ENCODE results near the gene RBM38.

RBM38 gene

GRCh38 chr20:57391439-57392301 lies 474 bp downstream of the RBM38 start:
- peak; percentile 78 for DNase-seq (ENCODE audit: low spot score)

DNA sequence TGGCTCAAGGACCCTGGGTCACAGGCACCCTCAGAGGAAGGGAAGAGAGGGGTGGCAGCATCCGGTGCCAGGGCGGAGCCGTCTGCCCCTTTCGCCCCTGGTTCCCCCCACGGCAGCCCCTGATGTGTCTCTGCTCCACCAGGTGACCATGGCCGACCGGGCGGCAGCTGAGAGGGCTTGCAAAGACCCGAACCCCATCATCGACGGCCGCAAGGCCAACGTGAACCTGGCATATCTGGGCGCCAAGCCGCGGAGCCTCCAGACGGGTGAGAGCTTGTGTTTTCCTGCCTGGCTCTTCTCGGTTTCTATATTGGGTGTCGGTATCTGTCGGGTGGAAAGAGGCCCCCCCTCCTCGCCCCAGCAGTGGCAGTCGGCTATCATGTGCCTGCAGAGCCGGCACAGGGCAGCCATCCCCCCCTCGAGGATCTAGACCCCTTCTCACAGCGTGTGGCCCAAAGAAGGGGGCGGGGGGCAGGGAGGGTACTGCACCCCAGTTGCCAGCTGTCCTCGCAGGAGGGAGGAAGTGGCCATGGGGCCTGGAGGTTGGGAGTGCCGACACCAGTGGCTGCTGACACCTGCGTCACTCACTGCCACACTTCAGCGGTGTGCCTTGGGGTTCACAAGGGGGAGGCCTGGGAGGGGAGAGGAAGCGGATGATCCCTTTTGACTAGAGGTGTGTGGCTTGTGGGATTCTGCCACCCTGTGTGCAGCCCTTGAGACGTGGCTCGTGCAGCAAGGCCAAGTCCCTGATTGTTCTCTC lies 1.5 kb downstream of the RBM38 start:
- no peak for DNase-seq (ENCODE audit: low spot score)

DNA sequence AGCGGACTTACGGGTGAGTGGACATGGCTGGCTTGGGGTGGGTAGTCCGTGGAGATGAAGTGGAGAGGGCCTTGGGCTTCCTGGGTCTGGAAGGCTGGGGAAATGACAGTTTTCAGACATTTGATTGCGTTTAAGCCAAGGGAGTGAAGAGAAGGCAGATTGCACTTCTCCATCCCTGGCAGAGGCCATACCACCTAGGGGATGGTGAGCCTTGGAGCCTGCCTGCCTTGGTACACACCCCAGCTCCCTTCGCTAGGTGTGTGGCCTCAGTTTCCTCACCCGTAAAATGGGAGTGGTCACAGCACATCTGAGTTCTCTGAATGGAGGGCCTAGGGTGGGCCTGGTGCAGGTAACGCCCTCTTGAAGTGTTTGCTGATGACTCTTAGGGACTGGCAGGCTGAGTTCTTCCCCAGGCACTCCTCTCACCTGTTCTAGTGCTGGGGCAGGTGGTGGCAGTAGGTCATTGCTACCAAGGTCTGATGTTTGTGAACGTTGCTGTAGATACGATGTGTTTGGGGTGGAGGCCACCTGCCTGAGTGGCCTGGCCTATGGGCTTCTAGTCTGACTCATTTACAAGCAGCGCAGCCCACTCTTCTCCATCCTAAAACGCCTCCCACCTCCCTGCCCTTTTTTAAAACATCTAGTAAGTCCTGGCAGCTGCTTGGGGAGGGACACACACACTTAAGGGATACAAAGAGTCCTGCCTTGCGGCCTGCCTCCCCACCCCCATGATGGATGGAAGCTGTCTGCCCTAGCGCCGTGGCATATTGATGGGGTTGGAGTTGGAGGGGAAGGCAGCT lies 2.3 kb downstream of the RBM38 start:
- DNase-seq (ENCODE audit: low spot score) = no peak

GRCh38 chr20:57394121-57395082 lies 3.2 kb downstream of the RBM38 start:
- no peak for DNase-seq (ENCODE audit: low spot score)

DNA sequence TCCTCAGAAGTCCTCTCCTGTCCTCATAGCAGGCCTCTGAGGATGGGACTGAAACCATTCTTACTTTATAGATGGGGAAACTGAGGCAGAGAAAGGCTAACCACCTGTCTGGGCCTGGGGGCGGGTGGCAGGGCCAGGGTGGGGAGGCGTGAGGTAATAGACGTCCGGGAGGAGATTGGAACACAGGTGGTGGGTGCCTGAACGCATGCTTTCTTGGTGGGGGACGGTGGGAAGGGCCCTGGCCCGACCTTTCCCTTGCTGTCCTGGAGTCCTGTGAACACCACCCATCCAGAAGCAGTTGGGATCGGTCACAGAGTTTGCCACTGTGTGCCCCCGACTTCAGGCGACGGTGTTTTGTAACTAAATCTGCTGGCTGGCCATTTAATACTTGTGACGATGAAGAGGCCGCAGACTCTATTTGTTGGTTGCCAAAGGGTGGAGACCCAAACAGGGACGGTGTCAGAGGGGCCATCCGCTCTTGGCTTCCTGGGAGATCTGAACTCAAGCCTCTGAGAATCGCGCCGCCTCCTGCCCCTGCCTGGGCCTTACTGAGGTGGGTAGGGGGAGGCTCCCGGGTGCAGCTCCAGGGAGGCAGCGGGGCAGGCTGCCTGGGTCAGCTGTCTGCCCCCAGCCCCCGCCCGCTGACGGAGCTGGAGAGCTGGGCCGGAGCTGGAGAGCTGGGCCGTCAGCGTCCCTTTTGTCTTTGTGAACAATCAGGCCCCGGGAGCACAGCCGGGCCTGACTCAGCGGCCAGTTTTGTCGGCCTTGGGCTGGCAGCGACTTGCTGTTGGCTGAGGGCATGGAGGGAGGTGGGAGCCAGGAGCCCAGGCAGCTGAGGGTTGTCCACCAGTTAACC lies 4.1 kb downstream of the RBM38 start:
- no peak for DNase-seq (ENCODE audit: low spot score)

GRCh38 chr20:57396212-57396983 lies 5.2 kb downstream of the RBM38 start:
- no peak for DNase-seq (ENCODE audit: low spot score)

- DNase-seq (ENCODE audit: low spot score) = no peak
Observed at GRCh38 chr20:57396984-57397692, 5.9 kb downstream of the RBM38 start.

DNA sequence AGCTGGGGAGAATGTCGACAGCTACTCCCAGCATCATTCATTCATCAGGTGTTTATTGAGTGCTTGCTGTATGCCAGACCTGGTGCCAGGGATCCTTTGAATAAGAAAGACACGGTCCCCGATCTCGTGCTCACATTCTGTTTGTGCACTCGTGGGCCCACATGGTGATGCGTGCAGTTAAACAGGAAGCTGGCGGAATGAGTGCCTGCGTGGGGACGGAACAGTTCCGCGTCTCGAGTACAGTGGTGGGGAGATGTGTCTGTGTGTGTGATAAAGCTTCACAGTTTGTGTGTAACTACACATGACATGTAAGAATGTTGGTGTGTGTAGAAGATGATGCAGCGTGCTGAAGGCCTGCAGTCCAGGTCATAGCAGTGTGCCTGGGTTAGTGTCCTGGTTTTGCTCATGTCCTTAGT lies 6.5 kb downstream of the RBM38 start:
- no peak for DNase-seq (ENCODE audit: low spot score)

DNA sequence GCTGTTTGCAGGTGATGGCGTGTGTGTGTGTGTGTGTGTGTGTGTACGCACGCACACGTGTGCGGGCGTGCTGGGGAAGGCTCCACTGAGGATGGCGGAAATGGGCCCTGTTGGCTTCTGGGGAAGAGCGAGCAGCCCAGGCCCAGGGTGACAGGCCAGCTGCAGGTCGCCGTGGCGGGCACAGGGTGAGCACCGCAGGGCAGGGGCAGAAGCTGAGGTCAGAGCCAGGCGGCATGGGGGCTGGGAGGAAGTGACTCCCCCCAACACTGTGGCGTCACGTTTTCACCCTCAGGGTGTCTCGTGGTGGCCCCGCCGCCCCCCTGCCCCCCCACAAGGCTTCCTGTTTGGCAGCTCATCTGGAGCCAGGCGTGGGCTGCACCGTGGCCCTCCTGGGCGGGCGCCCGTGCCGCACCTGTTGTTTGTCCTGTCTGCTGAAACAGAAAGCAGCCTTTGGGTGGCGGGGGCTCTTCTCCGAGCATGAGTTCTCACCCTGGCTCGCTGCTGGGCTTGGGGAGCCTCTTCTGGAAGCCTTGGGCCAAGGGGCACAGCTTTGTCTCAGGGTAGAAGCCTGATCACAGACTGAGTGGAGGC lies 7.1 kb downstream of the RBM38 start:
- DNase-seq (ENCODE audit: low spot score) = no peak

- DNase-seq (ENCODE audit: low spot score) = no peak
Observed at GRCh38 chr20:57398901-57399535, 7.8 kb downstream of the RBM38 start.

- DNase-seq (ENCODE audit: low spot score) = no peak
Observed at GRCh38 chr20:57399587-57400155, 8.5 kb downstream of the RBM38 start.

DNA sequence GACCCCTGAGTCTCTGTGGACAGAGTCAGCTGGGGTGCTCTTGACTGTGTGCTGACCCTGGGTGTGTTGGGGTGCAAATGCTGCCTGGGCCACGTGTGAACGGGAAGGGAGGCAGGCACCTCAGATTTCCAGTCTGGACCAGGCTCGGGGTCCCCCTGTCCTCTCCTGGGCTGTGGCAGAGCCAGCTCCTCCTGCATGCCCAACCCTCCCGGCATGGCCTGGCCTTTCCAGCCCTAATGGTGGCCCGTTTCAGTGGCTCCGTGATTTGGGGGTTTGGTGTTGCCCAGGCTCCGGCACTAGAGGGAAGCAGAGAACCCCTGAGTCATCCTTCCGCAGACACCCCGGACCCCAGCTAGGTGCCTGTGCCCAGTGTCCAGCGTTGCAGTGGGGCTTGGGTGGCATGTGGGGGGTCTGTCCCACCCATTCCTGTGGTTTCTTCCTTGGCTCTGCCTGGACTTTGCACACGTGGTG lies 9.1 kb downstream of the RBM38 start:
- no peak for DNase-seq (ENCODE audit: low spot score)

DNA sequence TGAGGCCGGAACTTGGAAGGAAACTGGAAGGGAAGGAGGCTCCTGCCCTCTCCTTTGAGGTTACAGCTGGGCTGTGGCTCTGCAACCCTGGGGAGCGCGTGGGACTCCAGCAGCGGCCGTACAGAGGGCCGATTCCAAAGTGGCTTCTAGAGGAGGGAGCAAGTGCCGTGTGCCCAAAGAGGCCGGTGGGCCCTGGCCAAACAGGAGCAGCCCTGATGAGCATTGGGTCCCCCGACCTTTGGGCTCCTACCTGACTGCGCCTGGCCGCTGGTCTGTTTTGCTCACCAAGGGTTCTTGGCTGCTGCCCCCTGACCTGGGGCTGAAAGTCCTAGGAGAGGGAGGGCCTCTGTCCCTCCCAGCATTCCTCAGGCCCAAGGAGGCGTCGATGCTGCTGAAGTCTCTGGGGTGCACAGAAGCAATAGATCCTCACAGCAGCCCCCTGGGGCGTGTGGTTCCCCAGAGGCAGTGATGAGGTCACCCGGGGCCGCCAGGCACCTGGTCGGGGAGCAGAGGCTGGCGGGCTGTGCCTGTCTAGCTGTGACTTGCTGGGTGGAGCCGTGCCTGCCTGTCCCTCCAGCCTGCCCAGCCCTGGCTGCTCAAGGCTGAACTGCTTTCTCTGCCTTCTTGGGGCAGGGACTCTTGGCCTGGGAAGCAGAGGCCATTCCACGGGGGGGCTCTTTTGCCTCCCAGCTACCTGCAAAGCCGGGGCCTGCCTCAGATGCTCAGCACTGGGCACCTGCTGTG lies 9.8 kb downstream of the RBM38 start:
- no peak for DNase-seq (ENCODE audit: low spot score)

- DNase-seq (ENCODE audit: low spot score) = no peak
Observed at GRCh38 chr20:57401565-57401918, 10.3 kb downstream of the RBM38 start.

DNA sequence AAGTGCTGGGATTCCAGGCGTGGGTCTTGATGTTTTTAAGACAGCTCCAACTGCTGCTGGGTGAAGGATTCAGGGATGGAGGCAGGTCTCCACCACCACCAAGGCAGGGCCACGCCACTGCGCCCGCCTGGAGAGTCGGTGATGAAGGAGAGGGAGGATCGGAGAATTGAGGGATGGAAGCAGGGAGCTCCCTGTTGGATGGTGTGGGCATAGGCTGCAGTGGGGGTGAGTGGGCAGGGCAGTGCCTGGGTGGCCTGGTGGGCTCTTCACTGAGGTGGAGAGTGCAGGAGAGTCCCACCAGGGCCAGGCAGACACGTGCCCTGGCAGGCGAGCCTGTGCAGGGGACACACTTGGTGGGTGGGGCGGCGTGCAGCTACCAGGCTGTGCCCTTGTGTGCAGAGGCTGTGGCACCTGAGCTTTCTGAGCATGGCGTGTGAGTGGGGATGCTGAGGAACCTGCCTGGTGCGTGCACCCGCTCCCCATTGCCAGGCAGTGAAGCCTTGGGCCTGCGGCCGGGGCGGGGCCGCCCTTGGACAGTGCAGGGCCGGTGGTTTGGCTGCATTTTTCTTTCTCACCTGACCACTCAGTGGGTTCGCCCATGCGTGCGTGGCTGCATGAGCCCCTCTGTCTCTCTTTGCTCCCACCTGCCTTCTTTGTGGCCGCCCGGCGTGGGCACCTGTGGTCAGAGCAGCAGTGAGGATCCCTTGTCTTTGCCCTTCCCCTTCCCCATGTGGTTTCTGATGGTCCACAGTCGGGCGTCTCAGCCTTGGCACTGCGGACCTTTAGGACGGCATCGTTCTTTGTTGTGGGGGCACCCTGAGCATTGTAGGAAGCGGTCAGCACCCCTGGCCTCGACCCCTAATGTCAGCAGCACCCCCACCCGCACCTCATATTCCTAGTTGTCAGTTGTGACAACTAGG lies 11.3 kb downstream of the RBM38 start:
- DNase-seq (ENCODE audit: low spot score) = no peak

DNA sequence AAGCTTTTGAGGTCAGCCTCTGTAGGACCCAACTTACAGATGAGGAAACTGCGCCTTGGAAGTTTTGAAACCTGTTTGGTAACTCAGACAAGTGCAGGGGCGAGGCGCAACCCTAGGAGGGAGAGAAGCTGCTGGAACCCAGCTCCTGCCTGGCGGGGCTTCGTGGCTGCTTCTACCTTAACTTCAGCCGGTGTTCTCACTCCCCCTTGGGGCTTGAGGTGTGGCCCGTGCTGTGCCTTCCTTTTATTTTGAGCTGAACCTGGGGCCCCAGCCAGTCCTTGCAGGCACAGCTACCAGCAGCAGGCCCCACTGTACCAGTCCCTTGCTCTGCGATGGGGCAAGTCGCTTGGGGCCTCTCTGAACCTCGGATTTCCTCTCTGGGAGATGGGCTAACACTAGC lies 12.0 kb downstream of the RBM38 start:
- no peak for DNase-seq (ENCODE audit: low spot score)
